Endothelial cell (in vitro differentiated cells): ENCODE data around the gene C1QL1. TPM values are rescaled to one million over a fixed set of nuclear protein-coding genes. Genes with fewer than 3 reads are reported as not detected.

Source experiments
- DNase-seq: peaks from one replicate; pipeline ENCODE4 v3.0.0; 2021; ENCODE audit warnings: low spot score
- H3K27ac Mint-ChIP-seq: one replicate; pipeline ENCODE4 v1.8.0; 2021; ENCODE audit warnings: mixed read lengths, inconsistent platforms; ENCODE audit not compliant: unreplicated experiment
- H3K27me3 Mint-ChIP-seq: one replicate; pipeline ENCODE4 v1.8.0; 2021; ENCODE audit warnings: mild to moderate bottlenecking, moderate library complexity, mixed read lengths, inconsistent platforms; ENCODE audit not compliant: unreplicated experiment
- H3K36me3 Mint-ChIP-seq: one replicate; pipeline ENCODE4 v1.8.0; 2021; ENCODE audit warnings: mild to moderate bottlenecking, low read depth, mixed read lengths, inconsistent platforms; ENCODE audit not compliant: unreplicated experiment
- H3K4me1 Mint-ChIP-seq: one replicate; pipeline ENCODE4 v1.8.0; 2021; ENCODE audit warnings: mild to moderate bottlenecking, mixed read lengths, inconsistent platforms; ENCODE audit not compliant: unreplicated experiment
- H3K4me3 Mint-ChIP-seq: one replicate; pipeline ENCODE4 v1.8.0; 2021; ENCODE audit warnings: mild to moderate bottlenecking, mixed read lengths, inconsistent platforms; ENCODE audit not compliant: unreplicated experiment
- H3K9me3 Mint-ChIP-seq: one replicate; pipeline ENCODE4 v1.8.0; 2021; ENCODE audit warnings: mixed read lengths, inconsistent platforms; ENCODE audit not compliant: unreplicated experiment
- total RNA-seq: library from RNA; stranded (reverse); fragmentation: NEBNext Ultra II Directional; extraction: Animal tissue kit (Norgen Biotek cat#: 25700); gene quantifications from one replicate; pipeline ENCODE4 v1.2.1, GENCODE V29; 2021; ENCODE audit not compliant: unreplicated experiment
- TF ChIP-seq, protein P1 (sequence below): fragments of 200-600 bp; sonication (generic); IDR thresholded peaks from one replicate; pipeline ENCODE4 v1.5.0; 2021; ENCODE audit warnings: antibody characterized with exemption; ENCODE audit not compliant: unreplicated experiment

The C1QL1 gene
- total RNA-seq, 1 donor from 2014 or later: not detected

DNA sequence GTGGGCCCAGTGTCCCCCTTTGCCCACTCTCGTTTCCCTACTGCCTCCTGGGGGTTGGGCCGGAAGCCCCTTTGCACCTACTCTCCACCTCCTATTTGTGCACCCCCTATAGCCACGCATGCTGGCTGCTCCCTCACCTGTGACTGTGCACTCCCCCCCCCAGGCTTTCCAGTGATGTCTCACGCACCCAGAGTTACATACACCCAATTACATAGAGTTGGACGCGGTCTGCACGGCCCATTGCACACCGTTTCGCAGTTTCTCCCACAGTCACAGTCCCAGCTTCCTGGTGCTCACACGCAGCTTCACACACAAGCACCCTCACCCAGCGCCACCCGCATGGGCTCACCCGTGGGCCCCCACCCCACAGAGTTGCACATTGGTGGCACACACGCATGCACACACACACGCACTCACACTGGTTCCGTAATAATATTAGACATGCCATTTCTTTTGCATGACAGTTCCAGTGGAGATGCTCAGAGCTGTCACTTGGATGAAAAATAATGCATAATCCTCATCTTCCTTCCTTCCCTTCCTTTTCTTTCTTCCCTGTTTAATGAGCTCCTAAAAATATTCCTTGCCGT, 21.5 kb upstream of the C1QL1 start:
- H3K27ac Mint-ChIP-seq: no peak overlapping the region
- no peak for DNase-seq
- peaks cover 5% of the 10 kb centered on the region for H3K36me3 Mint-ChIP-seq
- TF ChIP-seq, protein P1, sequence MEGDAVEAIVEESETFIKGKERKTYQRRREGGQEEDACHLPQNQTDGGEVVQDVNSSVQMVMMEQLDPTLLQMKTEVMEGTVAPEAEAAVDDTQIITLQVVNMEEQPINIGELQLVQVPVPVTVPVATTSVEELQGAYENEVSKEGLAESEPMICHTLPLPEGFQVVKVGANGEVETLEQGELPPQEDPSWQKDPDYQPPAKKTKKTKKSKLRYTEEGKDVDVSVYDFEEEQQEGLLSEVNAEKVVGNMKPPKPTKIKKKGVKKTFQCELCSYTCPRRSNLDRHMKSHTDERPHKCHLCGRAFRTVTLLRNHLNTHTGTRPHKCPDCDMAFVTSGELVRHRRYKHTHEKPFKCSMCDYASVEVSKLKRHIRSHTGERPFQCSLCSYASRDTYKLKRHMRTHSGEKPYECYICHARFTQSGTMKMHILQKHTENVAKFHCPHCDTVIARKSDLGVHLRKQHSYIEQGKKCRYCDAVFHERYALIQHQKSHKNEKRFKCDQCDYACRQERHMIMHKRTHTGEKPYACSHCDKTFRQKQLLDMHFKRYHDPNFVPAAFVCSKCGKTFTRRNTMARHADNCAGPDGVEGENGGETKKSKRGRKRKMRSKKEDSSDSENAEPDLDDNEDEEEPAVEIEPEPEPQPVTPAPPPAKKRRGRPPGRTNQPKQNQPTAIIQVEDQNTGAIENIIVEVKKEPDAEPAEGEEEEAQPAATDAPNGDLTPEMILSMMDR: no peak
- H3K9me3 Mint-ChIP-seq: no peaks in the 10 kb centered on the region
- peak overlapping the region; percentile 51 for H3K4me3 Mint-ChIP-seq
- peaks cover 10% of the 10 kb centered on the region for H3K27me3 Mint-ChIP-seq
- peaks cover 5% of the 10 kb centered on the region for H3K4me1 Mint-ChIP-seq

DNA sequence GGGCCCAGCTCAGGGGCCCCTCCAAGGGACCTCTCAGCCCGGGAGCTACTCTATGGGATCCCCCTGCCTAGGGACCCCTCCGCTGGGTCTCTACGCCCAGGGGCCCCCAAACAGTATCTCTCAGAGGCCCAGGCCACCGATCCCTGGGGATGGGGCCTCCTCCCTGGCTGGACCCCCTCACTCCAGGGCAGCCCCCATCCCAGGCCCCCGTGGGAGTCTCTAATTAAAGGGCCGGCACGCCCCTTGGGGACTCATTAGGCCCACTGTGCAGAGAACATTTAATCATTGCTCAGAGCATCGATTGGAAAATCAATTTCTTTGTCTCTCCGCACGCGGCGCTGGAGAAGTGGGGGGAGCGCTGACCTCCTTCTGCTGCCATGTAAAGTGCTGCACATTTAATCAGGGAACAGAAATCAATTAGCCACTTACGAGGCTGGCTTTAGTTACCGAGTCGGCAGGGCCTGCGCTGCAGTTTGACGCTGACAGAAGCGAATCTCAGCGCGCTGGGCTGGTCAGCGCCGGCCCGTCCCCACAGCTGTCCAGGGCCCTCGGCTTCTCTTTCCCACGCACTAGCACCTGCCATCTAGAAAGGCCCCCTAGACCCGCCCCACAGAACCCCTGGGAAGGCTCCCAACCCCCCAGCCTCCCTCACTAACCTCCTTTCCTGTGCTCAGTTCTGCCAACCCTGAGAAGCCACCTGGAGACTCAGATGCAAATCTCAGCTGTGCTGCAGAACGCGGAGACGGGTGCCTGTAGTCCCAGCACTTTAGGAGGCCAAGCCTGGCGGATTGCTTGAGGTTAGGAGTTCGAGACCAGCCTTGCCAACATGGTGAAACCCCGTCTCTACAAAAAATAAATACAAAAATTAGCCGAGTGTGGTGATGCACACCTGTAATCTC, 20.2 kb upstream of the C1QL1 start:
- H3K27ac Mint-ChIP-seq: no peak overlapping the region
- no peaks in the 10 kb centered on the region for H3K36me3 Mint-ChIP-seq
- no peak for DNase-seq
- TF ChIP-seq, protein P1: no peak
- peaks cover 5% of the 10 kb centered on the region for H3K4me1 Mint-ChIP-seq
- no peak overlapping the region for H3K4me3 Mint-ChIP-seq
- no peaks in the 10 kb centered on the region for H3K9me3 Mint-ChIP-seq
- peaks cover 4% of the 10 kb centered on the region for H3K27me3 Mint-ChIP-seq

DNA sequence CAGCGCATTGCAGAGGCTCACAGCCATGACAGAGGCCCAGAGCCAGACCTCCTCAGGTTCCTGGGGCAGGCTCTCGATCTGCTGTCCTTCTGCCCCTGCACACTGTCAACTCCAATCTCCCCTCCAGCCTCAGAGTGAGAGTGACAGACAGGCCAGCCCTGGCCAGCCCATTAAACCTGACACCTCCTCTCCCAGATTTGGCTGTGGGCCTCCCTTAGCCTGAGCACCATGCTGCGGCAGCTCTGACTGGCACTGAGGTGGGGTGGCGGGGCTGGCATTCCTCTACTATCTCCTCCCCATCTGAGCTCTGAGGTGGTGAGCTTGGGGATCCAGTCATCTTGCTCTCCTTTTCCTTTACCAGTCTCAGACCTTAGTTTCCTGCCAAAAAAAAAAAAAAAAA, 15.5 kb upstream of the C1QL1 start:
- no peak for DNase-seq
- Mint-ChIP-seq H3K27ac (no peak overlapping the region), H3K27me3 (peaks cover 4% of the 10 kb centered on the region), H3K4me3 (no peak overlapping the region), H3K9me3 (no peaks in the 10 kb centered on the region), H3K4me1 (peaks cover 4% of the 10 kb centered on the region), H3K36me3 (no peaks in the 10 kb centered on the region)
- TF ChIP-seq, protein P1: no peak

DNA sequence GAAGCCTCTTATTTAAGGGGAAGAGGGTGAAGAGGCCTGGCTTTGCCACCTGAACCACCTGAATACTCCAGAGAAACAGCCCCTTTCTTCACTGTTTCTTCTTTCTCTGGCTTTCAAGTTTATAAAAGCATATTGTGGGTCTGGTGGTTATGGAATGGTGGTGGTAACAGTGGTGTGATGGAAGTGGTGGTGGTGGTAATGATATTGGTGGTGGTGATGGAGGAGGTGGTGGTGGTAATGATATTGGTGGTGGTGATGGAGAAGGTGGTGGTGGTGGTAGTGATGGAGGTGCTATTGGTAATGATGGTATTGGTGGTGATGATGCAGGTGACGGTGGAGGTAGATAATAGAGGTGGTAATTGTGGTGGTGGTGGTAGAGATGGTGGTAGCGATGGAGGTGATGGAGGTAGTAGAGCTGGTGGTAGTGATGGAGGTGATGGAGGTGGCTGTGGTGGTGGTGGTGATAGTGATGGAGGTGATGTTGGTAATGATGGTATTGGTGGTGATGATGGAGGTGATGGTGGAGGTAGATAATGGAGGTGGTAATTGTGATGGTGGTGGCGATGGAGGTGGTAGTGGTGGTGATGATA, 14.1 kb upstream of the C1QL1 start:
- Mint-ChIP-seq H3K27me3 (peaks cover 1% of the 10 kb centered on the region), H3K4me3 (no peak overlapping the region), H3K36me3 (no peaks in the 10 kb centered on the region), H3K4me1 (peaks cover 4% of the 10 kb centered on the region), H3K9me3 (no peaks in the 10 kb centered on the region), H3K27ac (no peak overlapping the region)
- DNase-seq: no peak
- TF ChIP-seq, protein P1: no peak
